ENCODE results near the gene TRIM32.

TRIM32 gene, protein sequence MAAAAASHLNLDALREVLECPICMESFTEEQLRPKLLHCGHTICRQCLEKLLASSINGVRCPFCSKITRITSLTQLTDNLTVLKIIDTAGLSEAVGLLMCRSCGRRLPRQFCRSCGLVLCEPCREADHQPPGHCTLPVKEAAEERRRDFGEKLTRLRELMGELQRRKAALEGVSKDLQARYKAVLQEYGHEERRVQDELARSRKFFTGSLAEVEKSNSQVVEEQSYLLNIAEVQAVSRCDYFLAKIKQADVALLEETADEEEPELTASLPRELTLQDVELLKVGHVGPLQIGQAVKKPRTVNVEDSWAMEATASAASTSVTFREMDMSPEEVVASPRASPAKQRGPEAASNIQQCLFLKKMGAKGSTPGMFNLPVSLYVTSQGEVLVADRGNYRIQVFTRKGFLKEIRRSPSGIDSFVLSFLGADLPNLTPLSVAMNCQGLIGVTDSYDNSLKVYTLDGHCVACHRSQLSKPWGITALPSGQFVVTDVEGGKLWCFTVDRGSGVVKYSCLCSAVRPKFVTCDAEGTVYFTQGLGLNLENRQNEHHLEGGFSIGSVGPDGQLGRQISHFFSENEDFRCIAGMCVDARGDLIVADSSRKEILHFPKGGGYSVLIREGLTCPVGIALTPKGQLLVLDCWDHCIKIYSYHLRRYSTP

GRCh38 chr9:116687074-116687753, at the start of gene TRIM32:
Gene TRIM32, plus strand, starts transcription at chr9:116687305. Its CDS starts 10,438 bp downstream, at chr9:116697743.
- peak within 1 kb of the TSS; percentile 76 for H3K4me3 ChIP-seq (ENCODE audit: low read depth, low read length)
- TF ChIP-seq, protein P1, sequence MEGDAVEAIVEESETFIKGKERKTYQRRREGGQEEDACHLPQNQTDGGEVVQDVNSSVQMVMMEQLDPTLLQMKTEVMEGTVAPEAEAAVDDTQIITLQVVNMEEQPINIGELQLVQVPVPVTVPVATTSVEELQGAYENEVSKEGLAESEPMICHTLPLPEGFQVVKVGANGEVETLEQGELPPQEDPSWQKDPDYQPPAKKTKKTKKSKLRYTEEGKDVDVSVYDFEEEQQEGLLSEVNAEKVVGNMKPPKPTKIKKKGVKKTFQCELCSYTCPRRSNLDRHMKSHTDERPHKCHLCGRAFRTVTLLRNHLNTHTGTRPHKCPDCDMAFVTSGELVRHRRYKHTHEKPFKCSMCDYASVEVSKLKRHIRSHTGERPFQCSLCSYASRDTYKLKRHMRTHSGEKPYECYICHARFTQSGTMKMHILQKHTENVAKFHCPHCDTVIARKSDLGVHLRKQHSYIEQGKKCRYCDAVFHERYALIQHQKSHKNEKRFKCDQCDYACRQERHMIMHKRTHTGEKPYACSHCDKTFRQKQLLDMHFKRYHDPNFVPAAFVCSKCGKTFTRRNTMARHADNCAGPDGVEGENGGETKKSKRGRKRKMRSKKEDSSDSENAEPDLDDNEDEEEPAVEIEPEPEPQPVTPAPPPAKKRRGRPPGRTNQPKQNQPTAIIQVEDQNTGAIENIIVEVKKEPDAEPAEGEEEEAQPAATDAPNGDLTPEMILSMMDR (IDR thresholded peaks at IDR 0.05; ENCODE audit: borderline replicate concordance, insufficient read depth, low read depth, low read length), result no peak

DNA sequence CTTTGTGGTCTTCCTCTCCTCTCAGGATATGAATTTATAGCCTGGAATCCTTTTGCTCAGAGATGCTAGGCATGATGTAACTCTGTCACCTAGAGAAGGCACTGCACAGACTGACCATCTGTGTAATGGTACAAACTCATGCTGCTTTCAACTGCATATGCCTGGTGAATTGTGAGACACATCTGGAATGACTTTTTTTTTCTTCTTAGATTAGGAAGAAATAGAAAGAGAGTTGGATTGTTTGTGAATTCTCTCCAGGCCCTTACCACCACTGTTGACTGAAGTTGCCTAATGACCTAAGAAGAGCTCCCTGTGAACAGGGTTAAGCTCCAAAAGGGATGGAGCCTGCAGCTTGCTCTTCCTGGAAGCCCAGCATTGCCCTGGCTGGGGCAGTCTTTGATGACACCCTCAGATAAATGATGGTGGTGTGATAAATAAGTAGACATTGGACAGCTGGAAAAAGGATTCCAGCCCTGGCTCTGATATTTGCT, 47.8 kb upstream of the TRIM32 start:
- H3K4me3 ChIP-seq (ENCODE audit: low read depth, low read length), result no peak overlapping the region
- TF ChIP-seq, protein P1 (IDR thresholded peaks at IDR 0.05; ENCODE audit: borderline replicate concordance, insufficient read depth, low read depth, low read length), result no peak

DNA sequence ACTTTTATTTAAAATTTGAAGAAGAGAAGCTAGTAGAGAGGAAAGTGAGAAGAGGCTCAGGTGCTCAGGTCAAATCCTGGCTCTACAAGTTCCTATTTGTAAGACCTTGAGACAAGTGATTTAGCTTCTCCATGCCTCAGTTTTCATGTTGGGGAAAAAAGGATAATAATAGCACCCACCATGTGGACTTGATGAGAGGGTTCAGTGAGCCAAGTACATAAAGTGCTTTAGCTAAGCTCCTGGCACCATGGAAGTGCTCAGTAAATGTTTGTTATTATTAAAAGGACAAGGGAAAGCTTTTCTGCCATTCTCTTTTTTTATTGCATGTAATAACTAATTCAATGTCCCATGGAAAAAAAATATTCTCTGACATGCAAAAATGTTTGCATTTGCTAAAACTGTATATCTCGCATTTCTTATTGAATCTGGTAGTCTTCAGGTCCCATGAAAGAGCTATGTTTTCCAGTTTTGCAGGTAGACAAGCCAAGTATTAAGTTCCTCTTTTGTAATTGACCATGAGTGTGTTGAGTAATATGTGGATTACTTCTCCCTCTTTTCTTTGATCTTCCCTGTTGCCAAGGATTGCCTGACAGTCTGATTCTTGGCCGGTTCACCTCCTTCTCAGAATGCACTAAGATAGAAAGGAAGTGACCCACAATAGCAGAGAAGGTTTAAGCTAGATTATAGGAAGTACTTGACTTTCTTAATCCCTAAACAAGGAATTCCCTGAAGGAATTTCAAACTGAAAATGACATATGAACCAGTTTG, 45.6 kb upstream of the TRIM32 start:
- TF ChIP-seq, protein P1 (IDR thresholded peaks at IDR 0.05; ENCODE audit: borderline replicate concordance, insufficient read depth, low read depth, low read length), result no peak
- no peak overlapping the region for H3K4me3 ChIP-seq (ENCODE audit: low read depth, low read length)

- no peak overlapping the region for H3K4me3 ChIP-seq (ENCODE audit: low read depth, low read length)
- TF ChIP-seq, protein P1 (IDR thresholded peaks at IDR 0.05; ENCODE audit: borderline replicate concordance, insufficient read depth, low read depth, low read length), result no peak
Measured at GRCh38 chr9:116643691-116644090, 43.4 kb upstream of the TRIM32 start.

DNA sequence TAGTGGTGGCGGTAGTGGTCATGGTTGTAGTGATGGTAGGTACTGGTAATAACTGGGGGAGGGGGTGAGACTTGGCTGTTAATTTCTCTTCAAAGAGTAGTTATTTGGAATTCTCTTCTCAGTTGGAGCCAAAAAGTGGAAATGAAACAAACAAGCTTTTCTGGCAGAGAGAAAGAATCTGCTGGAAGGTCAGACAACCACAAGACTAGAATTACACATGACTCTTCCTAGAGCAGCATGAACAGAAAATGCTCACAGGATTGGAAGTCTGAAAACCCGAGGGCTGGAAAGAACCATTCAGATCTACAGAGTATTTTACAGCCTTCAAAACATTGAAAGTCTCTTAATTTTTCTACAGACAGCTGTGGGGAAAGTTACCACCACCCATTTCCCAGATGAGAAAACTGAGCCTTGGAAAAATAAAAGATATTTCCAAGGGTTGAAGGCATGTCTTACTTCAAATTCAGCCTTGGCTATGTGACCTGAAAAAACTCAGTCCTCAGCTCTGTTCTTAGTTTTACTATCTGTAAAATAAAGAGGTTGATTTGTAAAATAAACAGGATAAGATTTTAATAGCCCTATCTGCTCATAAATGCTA, 42.9 kb upstream of the TRIM32 start:
- TF ChIP-seq, protein P1 (IDR thresholded peaks at IDR 0.05; ENCODE audit: borderline replicate concordance, insufficient read depth, low read depth, low read length), result no peak
- no peak overlapping the region for H3K4me3 ChIP-seq (ENCODE audit: low read depth, low read length)

Measured in GM12875 (cell line).